Erythroblast (primary cell): Measurements from ENCODE around the gene STRIP1.

ENCODE experiments used
- DNase-seq, 2 experiments: peaks; one replicate each; lab custom pipeline; 2025; lab: John Stamatoyannopoulos, UW
- GATA1 ChIP-seq: IDR thresholded peaks from 2 replicates; pipeline ENCODE4 v1.6.1; 2011; ENCODE audit warnings: low read depth, mild to moderate bottlenecking, control low read depth, low read length, moderate library complexity
- POLR2A ChIP-seq: IDR thresholded peaks from 2 replicates; pipeline ENCODE4 v1.6.1; 2011; ENCODE audit warnings: mild to moderate bottlenecking, low read length

The STRIP1 gene, protein sequence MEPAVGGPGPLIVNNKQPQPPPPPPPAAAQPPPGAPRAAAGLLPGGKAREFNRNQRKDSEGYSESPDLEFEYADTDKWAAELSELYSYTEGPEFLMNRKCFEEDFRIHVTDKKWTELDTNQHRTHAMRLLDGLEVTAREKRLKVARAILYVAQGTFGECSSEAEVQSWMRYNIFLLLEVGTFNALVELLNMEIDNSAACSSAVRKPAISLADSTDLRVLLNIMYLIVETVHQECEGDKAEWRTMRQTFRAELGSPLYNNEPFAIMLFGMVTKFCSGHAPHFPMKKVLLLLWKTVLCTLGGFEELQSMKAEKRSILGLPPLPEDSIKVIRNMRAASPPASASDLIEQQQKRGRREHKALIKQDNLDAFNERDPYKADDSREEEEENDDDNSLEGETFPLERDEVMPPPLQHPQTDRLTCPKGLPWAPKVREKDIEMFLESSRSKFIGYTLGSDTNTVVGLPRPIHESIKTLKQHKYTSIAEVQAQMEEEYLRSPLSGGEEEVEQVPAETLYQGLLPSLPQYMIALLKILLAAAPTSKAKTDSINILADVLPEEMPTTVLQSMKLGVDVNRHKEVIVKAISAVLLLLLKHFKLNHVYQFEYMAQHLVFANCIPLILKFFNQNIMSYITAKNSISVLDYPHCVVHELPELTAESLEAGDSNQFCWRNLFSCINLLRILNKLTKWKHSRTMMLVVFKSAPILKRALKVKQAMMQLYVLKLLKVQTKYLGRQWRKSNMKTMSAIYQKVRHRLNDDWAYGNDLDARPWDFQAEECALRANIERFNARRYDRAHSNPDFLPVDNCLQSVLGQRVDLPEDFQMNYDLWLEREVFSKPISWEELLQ

DNA sequence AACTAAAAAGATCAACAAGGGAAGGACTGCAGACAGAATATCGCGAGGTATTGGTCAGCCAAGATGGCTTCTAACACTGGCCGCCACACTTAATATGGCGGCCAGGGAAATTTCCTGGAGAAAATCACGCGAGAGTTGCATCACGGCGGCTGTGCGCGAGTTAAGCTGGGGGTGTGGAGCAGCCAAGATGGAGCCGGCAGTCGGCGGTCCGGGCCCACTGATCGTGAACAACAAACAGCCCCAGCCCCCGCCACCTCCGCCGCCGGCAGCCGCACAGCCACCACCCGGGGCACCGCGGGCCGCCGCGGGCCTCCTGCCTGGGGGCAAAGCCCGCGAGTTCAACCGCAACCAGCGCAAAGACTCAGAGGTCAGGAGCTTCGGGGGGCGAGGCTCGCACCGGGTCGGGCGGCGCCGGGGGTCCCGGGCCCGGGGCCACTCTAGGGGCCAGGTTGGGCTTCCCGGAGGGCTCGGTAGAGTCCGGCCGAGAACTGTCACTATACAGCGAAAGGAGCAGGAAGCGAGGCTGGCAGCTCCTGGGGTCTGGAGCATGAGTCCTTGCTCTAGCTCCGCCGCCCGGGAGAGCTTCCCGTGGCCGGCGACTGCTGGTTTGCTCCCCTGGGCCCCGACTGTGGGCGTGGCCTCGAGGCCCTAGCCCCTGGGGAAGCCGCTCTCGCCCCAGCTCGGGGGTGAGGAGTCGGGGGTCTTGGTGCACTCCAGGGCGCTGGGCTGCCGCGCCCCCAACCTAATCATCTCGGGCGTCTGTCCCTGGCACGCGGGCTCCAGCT, at the start of gene STRIP1:
Gene STRIP1, plus strand, starts transcription at position 174 of the 785 bp plus-strand sequence. Its CDS starts 14 bp downstream, at position 188.
- peak; percentile 97 to 98 for DNase-seq
- peak; percentile 79 for TF ChIP-seq POLR2A
- TF ChIP-seq GATA1: no peak

DNA sequence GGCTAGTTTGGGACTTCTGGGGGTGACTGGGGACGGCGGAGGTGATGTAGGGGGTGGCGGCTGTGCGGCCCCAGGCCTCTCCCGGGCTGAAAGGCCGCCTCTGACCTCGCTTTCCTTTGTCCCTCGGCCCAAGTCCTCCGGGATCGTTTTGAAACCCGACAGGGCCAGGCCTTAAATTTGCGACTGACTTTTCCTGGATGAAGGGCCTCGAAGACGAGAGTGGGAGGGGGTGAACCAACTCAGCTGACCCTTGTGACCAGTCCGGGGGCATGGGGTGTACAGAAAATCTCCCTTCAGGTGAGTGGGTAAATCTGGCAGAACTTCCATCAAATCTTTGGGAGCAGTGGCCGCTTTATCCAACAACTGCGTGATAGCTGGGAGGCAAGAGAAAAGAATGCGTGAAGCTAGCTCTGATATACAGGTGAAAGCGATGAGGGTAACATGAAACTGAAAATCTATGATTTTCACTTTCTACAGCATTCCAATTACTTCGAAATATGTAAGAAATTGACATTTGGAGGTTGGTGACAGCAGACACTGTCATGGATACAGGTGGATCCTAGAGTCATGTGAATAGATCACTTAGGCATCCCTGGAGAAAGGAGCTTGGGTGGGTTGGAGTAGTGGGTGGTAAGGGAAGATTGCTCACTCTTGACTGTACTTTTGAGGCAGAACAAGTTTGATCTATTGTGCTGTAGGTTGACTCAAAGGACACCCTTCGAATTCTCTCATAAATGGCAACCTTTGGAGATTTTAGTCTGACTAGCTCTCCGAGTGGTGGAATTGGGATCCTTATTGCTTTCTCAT, 49.0 kb upstream of the STRIP1 start:
- TF ChIP-seq POLR2A: no peak
- TF ChIP-seq GATA1: no peak
- no peak for DNase-seq

DNA sequence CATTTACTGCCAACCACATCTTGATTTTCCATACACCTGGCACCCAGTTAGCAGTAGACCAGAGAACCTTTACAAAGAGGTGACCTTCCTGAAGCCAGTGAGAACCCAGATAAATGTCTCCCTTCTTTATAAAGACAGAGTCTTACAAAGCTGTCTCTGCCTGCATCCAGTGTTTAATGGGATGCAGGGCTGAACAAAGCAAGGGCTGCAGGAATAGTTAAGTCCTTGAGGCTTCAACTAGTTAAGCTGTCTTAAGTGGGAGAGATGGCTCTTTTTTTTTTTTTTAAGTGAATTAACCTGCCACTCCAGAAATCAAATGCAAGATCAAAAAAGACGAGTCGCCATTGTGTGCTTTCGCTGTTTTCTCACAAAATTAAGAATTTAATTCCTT, 48.4 kb upstream of the STRIP1 start:
- TF ChIP-seq GATA1: no peak
- no peak for TF ChIP-seq POLR2A
- DNase-seq: no peak

DNA sequence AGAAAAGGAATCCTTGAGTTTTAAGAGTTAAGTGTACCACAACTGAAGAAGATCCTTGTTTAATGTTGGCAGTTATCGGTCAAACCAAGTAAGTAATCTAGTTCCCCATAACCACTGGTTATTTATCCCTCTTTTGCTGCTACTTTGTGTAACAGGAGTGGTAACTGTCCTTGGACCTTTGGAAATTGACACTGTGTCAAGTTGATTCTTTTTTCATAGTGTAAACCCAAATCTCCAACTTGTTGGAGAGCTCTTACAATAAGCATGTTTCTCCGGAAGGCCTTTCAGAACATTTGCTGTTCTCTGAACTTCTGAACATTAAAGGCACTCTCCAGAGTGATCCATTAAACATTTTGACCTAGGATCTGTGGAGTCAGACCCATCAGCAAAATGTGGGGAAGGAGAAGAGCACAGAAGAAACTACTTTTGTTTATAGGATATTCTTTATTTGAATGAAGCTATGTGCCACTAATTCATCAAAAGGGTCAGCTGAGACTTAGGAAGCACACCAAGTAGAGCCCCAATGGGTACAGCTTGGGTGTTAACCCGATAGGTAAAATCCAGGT, 46.0 kb upstream of the STRIP1 start:
- no peak for TF ChIP-seq POLR2A
- no peak for TF ChIP-seq GATA1
- no peak for DNase-seq

DNA sequence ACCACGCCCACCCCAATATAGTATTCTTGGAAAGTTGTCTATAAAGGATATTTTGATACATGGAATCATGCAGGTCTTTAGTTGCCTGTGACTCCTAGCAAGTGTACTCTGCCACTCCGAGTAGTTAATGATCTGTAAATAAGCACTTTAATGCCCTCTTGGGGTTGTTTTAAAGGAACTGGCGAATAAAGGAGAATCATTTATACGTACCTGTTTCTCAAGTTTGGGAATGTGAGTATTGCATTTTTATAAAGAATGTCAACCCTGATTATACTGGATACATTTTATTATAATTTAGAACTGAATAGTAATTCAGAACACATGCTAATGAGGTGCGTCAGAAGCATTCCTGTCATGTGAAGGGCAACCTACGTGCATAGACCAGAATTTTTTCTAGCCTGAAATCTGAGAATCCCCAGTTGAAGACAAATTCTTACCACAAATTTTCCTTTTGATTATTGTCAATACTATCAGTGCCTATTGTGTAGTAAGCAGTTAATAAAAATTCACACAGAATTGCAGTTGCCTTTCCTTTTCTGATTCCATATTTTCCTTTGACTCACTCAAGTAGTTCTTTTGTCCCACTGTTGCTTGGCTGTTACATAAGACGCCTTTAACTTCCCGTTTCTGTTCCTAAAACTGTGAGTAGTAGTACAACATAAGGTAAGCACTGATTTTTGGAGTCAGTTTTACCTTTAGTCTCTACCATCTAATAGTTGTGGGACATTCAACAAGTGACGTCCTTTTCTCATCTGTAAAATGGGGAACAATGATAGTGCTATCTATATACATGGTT, 44.7 kb upstream of the STRIP1 start:
- no peak for DNase-seq
- TF ChIP-seq GATA1 (no peak), POLR2A (no peak)

DNA sequence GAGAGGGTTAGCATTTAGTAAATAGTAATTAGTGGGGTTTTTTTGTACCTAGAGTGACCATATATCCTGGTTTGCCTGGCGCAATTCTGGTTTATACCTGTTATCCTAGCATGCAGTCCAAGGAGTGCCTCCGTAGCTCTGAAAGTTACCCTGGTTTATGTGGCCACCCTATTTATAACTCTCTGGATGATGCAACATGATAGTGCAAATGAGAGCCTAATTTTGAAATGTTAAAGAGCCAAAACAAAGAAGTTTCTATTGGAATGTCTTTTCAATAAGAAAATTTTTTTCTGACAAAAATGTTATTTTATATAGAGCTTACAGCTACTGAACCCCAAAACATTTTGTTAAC, 44.1 kb upstream of the STRIP1 start:
- TF ChIP-seq GATA1 (no peak), POLR2A (no peak)
- peak in 1 of 2 experiments; percentile 21 for DNase-seq

DNA sequence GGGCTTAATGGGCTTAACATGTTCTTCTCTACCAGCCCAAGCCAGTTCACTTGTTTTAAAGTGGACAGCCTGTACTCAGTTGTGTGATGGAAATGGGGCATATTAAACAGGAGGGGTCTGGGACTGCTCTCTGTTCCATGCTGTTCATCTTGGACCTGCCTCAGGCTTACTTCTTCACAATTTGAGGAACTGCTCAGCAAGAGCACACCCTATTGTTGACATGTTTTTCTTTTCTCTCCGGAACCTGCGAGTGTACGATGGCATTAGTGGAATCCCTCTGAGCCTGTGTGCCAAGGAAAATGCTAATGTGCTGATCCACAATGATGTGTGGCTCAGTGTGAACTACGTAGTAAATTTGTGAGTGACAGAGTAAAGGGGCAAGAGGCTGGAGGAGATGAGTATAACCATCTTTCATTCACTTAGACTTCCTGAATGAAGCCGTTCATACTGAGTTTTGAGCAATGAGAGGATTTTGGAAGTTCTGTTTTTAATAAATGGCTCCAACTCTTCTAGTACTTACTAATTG, 43.0 kb upstream of the STRIP1 start:
- DNase-seq: no peak
- no peak for TF ChIP-seq POLR2A
- TF ChIP-seq GATA1: no peak

DNA sequence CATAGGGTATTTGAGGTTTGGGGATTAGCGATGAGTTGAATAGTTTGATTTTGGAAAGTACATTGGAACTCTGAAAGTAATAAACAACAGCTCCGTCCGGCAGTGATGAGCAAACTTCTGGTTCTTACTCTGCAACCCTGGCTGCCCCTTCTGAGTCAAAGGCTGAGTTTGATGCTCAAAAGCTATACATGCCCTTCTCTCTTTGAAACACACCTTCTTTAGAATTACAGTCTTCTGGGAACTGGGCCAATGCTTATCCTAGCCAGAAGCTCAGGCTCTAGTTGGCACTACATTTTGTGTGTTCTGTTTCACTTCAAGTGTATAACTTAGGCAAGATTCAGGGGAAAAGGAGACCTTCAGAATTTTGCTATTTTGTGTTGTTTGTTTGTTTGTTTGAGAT, 40.5 kb upstream of the STRIP1 start:
- DNase-seq: peak; percentile 12 to 38
- TF ChIP-seq POLR2A (peak; percentile 1), GATA1 (no peak)

DNA sequence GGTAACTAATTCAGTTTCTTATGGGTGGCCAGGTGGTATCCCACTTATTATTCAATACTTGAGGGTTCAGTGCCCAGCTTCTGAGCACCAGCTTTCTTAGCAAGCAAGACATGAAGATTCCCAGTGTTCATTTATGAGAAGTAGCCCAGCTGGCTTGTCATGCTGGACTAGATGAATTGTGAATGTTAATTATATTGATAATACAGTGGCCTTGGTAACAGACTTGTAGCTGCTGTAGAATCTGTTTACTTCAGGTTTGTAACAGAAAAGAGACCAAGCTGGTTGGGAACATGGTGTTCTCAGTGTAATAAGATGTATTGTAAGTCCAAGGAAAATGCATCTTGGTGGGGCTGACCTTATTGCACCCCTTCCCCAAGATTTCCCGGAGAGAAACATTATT, 39.8 kb upstream of the STRIP1 start:
- DNase-seq: no peak
- TF ChIP-seq POLR2A (no peak), GATA1 (no peak)

DNA sequence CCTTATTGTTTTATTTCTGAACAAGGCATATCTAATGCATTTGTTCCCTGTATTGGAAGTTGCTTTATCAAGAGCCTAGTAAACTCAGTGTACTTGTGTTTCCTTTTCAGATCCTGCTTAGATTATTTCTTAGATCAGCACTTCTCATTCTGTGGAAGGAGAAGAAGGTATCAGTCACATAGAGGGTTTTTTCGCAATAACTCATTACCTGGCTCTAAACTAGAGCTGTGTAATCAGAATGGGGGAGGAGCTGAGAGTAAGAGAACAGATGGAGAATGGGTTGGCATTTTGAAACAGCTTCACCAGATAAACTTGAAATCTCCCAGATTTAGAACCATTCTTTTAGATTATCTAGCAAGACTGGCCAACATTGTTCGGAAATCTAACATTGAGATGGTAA, 38.9 kb upstream of the STRIP1 start:
- no peak for DNase-seq

DNA sequence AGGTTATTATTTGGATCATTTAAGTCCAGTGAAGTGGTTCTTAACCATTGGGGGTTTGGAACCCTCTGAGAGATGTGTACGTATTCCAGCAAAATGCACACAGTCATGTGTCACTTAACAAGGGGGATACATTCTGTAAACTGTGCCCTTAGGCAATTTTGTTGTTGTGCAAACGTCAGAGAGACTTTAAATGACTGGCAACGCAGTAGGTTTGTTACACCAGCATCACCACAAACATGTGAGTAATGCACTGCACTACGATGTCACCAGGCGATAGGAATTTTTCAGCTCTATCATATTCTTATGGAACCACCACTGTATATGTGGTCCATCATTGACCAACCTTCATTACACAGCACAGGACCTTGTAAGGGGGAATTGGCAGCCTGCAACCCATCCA, 37.9 kb upstream of the STRIP1 start:
- no peak for DNase-seq
- no peak for TF ChIP-seq GATA1
- no peak for TF ChIP-seq POLR2A

More for the DNA sequence above, 38.9 kb upstream of the STRIP1 start:
- TF ChIP-seq GATA1 (no peak), POLR2A (no peak)
